H9 (cell line): ENCODE data around the gene SHROOM1. TPM values are rescaled to one million over a fixed set of nuclear protein-coding genes. Genes with fewer than 3 reads are reported as not detected.

Experiments
- DNase-seq: peaks from one replicate; pipeline ENCODE4 v3.0.0-alpha.2; 2017
- H2AFZ ChIP-seq: one replicate; pipeline ENCODE4 v1.6.1; 2013; ENCODE audit warnings: mild to moderate bottlenecking, low read length, control low read depth, moderate library complexity
- H2AK5ac ChIP-seq: 2 replicates; pipeline ENCODE4 v1.6.1; 2013; ENCODE audit warnings: low read length, control low read depth, mixed read lengths; ENCODE audit not compliant: insufficient read length
- H2BK120ac ChIP-seq: one replicate; pipeline ENCODE4 v1.6.1; 2013; ENCODE audit warnings: low read depth, mild to moderate bottlenecking, low read length, control low read depth, inconsistent platforms; ENCODE audit not compliant: poor library complexity, severe bottlenecking
- H2BK12ac ChIP-seq: 2 replicates; pipeline ENCODE4 v1.6.1; 2013; ENCODE audit warnings: low read length, control low read depth, mixed read lengths, low read depth; ENCODE audit not compliant: insufficient read length
- H2BK15ac ChIP-seq: 2 replicates; pipeline ENCODE4 v1.6.1; 2013; ENCODE audit warnings: low read depth, low read length, control low read depth
- H2BK20ac ChIP-seq: one replicate; pipeline ENCODE4 v1.6.1; 2013; ENCODE audit warnings: low read depth, mild to moderate bottlenecking, low read length, control low read depth, inconsistent platforms; ENCODE audit not compliant: poor library complexity, severe bottlenecking
- H2BK5ac ChIP-seq: 2 replicates; pipeline ENCODE4 v1.6.1; 2013; ENCODE audit warnings: low read length, control low read depth, mixed read lengths; ENCODE audit not compliant: insufficient read length
- H3K14ac ChIP-seq: 2 replicates; pipeline ENCODE4 v1.6.1; 2013; ENCODE audit warnings: low read length, control low read depth; ENCODE audit not compliant: insufficient read depth
- H3K18ac ChIP-seq: 2 replicates; pipeline ENCODE4 v1.6.1; 2013; ENCODE audit warnings: low read depth, mild to moderate bottlenecking, mixed read lengths, low read length, control low read depth; ENCODE audit not compliant: insufficient read length
- H3K23ac ChIP-seq: 2 replicates; pipeline ENCODE4 v1.6.1; 2013; ENCODE audit warnings: low read length, control low read depth, mixed read lengths, low read depth; ENCODE audit not compliant: insufficient read length
- H3K23me2 ChIP-seq: 2 replicates; pipeline ENCODE4 v1.6.1; 2013; ENCODE audit warnings: low read depth, mild to moderate bottlenecking, mixed read lengths, low read length, control low read depth; ENCODE audit not compliant: insufficient read length, poor library complexity, severe bottlenecking
- H3K27ac ChIP-seq: 2 replicates; pipeline ENCODE4 v1.5.1; 2013; ENCODE audit warnings: low read length, control low read depth, mixed read lengths, low read depth; ENCODE audit not compliant: insufficient read length
- H3K27me3 ChIP-seq: 2 replicates; pipeline ENCODE4 v1.6.1; 2013; ENCODE audit warnings: low read length, control low read depth, inconsistent platforms; ENCODE audit not compliant: insufficient read depth
- H3K4ac ChIP-seq: 2 replicates; pipeline ENCODE4 v1.6.1; 2013; ENCODE audit warnings: low read depth, mild to moderate bottlenecking, control low read depth, inconsistent platforms, low read length, moderate library complexity
- H3K4me1 ChIP-seq: 2 replicates; pipeline ENCODE4 v1.6.1; 2013; ENCODE audit warnings: low read length, control low read depth, inconsistent platforms; ENCODE audit not compliant: insufficient read depth
- H3K4me2 ChIP-seq: 2 replicates; pipeline ENCODE4 v1.6.1; 2013; ENCODE audit warnings: low read length, control low read depth, mixed read lengths; ENCODE audit not compliant: insufficient read length, insufficient read depth
- H3K56ac ChIP-seq: 2 replicates; pipeline ENCODE4 v1.6.1; 2013; ENCODE audit warnings: low read depth, mild to moderate bottlenecking, mixed read lengths, low read length, control low read depth; ENCODE audit not compliant: insufficient read length
- H3K79me1 ChIP-seq: 2 replicates; pipeline ENCODE4 v1.6.1; 2013; ENCODE audit warnings: low read depth, mild to moderate bottlenecking, moderate library complexity, low read length, control low read depth, inconsistent platforms; ENCODE audit not compliant: insufficient read depth, poor library complexity, severe bottlenecking
- H3K79me2 ChIP-seq: 2 replicates; pipeline ENCODE4 v1.6.1; 2013; ENCODE audit warnings: low read length, control low read depth, inconsistent platforms; ENCODE audit not compliant: insufficient read depth
- H3K9ac ChIP-seq: 2 replicates; pipeline ENCODE4 v1.6.1; 2013; ENCODE audit warnings: low read length, control low read depth, mixed read lengths; ENCODE audit not compliant: insufficient read length; ENCODE audit errors: extremely low read depth
- H3K9me3 ChIP-seq: one replicate; pipeline ENCODE4 v1.6.1; 2013; ENCODE audit warnings: low read depth, low read length, inconsistent platforms; ENCODE audit not compliant: control insufficient read depth
- H3T11ph ChIP-seq: one replicate; pipeline ENCODE4 v1.6.1; 2013; ENCODE audit warnings: mild to moderate bottlenecking, low read length, control low read depth, inconsistent platforms
- H4K20me1 ChIP-seq: one replicate; pipeline ENCODE4 v1.6.1; 2013; ENCODE audit not compliant: control insufficient read depth, insufficient read length, insufficient read depth
- H4K5ac ChIP-seq: 2 replicates; pipeline ENCODE4 v1.6.1; 2013; ENCODE audit warnings: low read depth, mild to moderate bottlenecking, mixed read lengths, low read length, control low read depth; ENCODE audit not compliant: insufficient read length
- H4K8ac ChIP-seq: replicated peaks from 2 replicates; pipeline ENCODE4 v1.6.1; 2013; ENCODE audit warnings: low read length, control low read depth, mixed read lengths, low read depth; ENCODE audit not compliant: insufficient read length
- H4K91ac ChIP-seq: 2 replicates; pipeline ENCODE4 v1.6.1; 2013; ENCODE audit warnings: low read depth, mild to moderate bottlenecking, moderate library complexity, mixed read lengths, low read length, control low read depth; ENCODE audit not compliant: insufficient read length
- H3K27ac Mint-ChIP-seq, 3 experiments: 2 replicates in 2 of 3; 3 replicates in 1 of 3; pipeline ENCODE4 v1.8.0; 2020 to 2021; ENCODE audit warnings: mixed read lengths in 3 of 3, mild to moderate bottlenecking in 1 of 3, moderate library complexity in 1 of 3
- H3K27me3 Mint-ChIP-seq: 2 replicates; pipeline ENCODE4 v1.8.0; 2021; ENCODE audit warnings: low read depth, mild to moderate bottlenecking, moderate library complexity, mixed read lengths
- H3K36me3 Mint-ChIP-seq, 3 experiments: 2 replicates in 2 of 3; 3 replicates in 1 of 3; pipeline ENCODE4 v1.8.0; 2020 to 2021; ENCODE audit warnings: low read depth in 3 of 3, mixed read lengths in 3 of 3; ENCODE audit not compliant: insufficient read depth in 1 of 3
- H3K4me1 Mint-ChIP-seq, 2 experiments: 2 replicates each; pipeline ENCODE4 v1.8.0; 2020; ENCODE audit warnings: mixed read lengths in 2 of 2
- H3K4me3 Mint-ChIP-seq, 2 experiments: 2 replicates in 1 of 2; 3 replicates in 1 of 2; pipeline ENCODE4 v1.8.0; 2020 to 2021; ENCODE audit warnings: mild to moderate bottlenecking in 2 of 2, mixed read lengths in 2 of 2, moderate library complexity in 1 of 2
- H3K9me3 Mint-ChIP-seq, 2 experiments: 2 replicates in 1 of 2; 3 replicates in 1 of 2; pipeline ENCODE4 v1.8.0; 2020; ENCODE audit warnings: mild to moderate bottlenecking in 2 of 2, mixed read lengths in 2 of 2, moderate library complexity in 1 of 2
- WGBS: extraction: QIAGEN DNeasy Blood & Tissue Kit; methylation state at CpG from one replicate; pipeline ENCODE4 v1.1.7; 2013; ENCODE audit warnings: missing lambda C conversion rate, low lambda C conversion rate, mixed read lengths; ENCODE audit not compliant: insufficient read length; ENCODE audit errors: extremely low coverage; 5-methylcytosine and 5-hydroxymethylcytosine counted together
- total RNA-seq: library from RNA; stranded (reverse); gene quantifications from 2 replicates; pipeline ENCODE4 v1.2.1, GENCODE V29; 2021
- TF ChIP-seq, protein P1 (sequence below): fragments of 200-600 bp; sonication (generic); conservative IDR thresholded peaks from 3 replicates; pipeline ENCODE4 v1.8.0; 2021; ENCODE audit warnings: antibody characterized with exemption, mild to moderate bottlenecking

The SHROOM1 gene
- total RNA-seq, 1 experiment from 2014 or later: 7.0 TPM

- no CpG with 5 or more reads among the region's 3 CpGs for WGBS
- Histone ChIP-seq H3K4me1 (no peaks in the 10 kb centered on the region), H3K9me3 (no peaks in the 10 kb centered on the region), H2BK20ac (no peak overlapping the region), H3T11ph (no peak overlapping the region), H3K23ac (no peak overlapping the region), H3K79me2 (no peaks in the 10 kb centered on the region), H3K18ac (no peak overlapping the region), H3K27me3 (no peaks in the 10 kb centered on the region), H3K56ac (no peak overlapping the region), H2BK120ac (no peak overlapping the region), H3K79me1 (no peaks in the 10 kb centered on the region), H2BK15ac (no peak overlapping the region), H2BK5ac (no peak overlapping the region), H4K91ac (no peak overlapping the region), H3K27ac (no peak overlapping the region), H3K23me2 (no peaks in the 10 kb centered on the region), H3K14ac (no peak overlapping the region), H3K4ac (no peak overlapping the region), H2BK12ac (no peak overlapping the region), H3K9ac (no peak overlapping the region), H2AK5ac (no peak overlapping the region), H4K20me1 (no peaks in the 10 kb centered on the region), H2AFZ (no peak overlapping the region), H4K5ac (no peak overlapping the region), H3K4me2 (no peak overlapping the region), H4K8ac (no peak overlapping the region)
- H3K27me3 Mint-ChIP-seq: peaks cover 3% of the 10 kb centered on the region
- no peaks in the 10 kb centered on the region; a peak in 1 of 4 replicates for H3K4me1 Mint-ChIP-seq
- no peaks in the 10 kb centered on the region for H3K9me3 Mint-ChIP-seq
- H3K36me3 Mint-ChIP-seq: no peaks in the 10 kb centered on the region
- peak overlapping the region in 1 of 3 experiments; percentile 41; a peak in 1 of 7 replicates for H3K27ac Mint-ChIP-seq
- TF ChIP-seq, protein P1, sequence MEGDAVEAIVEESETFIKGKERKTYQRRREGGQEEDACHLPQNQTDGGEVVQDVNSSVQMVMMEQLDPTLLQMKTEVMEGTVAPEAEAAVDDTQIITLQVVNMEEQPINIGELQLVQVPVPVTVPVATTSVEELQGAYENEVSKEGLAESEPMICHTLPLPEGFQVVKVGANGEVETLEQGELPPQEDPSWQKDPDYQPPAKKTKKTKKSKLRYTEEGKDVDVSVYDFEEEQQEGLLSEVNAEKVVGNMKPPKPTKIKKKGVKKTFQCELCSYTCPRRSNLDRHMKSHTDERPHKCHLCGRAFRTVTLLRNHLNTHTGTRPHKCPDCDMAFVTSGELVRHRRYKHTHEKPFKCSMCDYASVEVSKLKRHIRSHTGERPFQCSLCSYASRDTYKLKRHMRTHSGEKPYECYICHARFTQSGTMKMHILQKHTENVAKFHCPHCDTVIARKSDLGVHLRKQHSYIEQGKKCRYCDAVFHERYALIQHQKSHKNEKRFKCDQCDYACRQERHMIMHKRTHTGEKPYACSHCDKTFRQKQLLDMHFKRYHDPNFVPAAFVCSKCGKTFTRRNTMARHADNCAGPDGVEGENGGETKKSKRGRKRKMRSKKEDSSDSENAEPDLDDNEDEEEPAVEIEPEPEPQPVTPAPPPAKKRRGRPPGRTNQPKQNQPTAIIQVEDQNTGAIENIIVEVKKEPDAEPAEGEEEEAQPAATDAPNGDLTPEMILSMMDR: no peak
- H3K4me3 Mint-ChIP-seq: no peak overlapping the region
- DNase-seq: no peak
Observed at GRCh38 chr5:132838516-132839282, 8.3 kb upstream of the SHROOM1 start.
